Measurements from ENCODE around the gene AVPI1.

- TF ChIP-seq CTCF (IDR thresholded peaks at IDR 0.05; ENCODE audit: low read depth, low read length, missing input control) (no peak), JUND (IDR thresholded peaks at IDR 0.05) (peak in 1 of 2 donors; percentile 38), RAD21 (IDR thresholded peaks at IDR 0.05) (peak in 1 of 2 donors; percentile 2), YY1 (IDR thresholded peaks at IDR 0.05) (peak; percentile 58), REST (IDR thresholded peaks at IDR 0.05) (peak; percentile 96), TAF1 (conservative IDR thresholded peaks at IDR 0.05) (peak; percentile 95), RXRA (IDR thresholded peaks at IDR 0.05) (peak in 1 of 2 donors; percentile 41), NR2F2 (IDR thresholded peaks at IDR 0.05) (no peak)
- TF ChIP-seq, protein P1, sequence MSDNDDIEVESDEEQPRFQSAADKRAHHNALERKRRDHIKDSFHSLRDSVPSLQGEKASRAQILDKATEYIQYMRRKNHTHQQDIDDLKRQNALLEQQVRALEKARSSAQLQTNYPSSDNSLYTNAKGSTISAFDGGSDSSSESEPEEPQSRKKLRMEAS (IDR thresholded peaks at IDR 0.05) = peak; percentile 39
- TF ChIP-seq, protein P2, sequence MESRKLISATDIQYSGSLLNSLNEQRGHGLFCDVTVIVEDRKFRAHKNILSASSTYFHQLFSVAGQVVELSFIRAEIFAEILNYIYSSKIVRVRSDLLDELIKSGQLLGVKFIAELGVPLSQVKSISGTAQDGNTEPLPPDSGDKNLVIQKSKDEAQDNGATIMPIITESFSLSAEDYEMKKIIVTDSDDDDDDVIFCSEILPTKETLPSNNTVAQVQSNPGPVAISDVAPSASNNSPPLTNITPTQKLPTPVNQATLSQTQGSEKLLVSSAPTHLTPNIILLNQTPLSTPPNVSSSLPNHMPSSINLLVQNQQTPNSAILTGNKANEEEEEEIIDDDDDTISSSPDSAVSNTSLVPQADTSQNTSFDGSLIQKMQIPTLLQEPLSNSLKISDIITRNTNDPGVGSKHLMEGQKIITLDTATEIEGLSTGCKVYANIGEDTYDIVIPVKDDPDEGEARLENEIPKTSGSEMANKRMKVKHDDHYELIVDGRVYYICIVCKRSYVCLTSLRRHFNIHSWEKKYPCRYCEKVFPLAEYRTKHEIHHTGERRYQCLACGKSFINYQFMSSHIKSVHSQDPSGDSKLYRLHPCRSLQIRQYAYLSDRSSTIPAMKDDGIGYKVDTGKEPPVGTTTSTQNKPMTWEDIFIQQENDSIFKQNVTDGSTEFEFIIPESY (IDR thresholded peaks at IDR 0.05) = no peak
These were observed at the start of gene AVPI1 for GRCh38 chr10:97686962-97687784.

All from liver (tissue), 3 donors.